ENCODE results near the gene AFF3. TPM values are rescaled to one million over a fixed set of nuclear protein-coding genes. Genes with fewer than 3 reads are reported as not detected.

Gene AFF3
- total RNA-seq, 1 experiment from 2014 or later, result 0.22 TPM

DNA sequence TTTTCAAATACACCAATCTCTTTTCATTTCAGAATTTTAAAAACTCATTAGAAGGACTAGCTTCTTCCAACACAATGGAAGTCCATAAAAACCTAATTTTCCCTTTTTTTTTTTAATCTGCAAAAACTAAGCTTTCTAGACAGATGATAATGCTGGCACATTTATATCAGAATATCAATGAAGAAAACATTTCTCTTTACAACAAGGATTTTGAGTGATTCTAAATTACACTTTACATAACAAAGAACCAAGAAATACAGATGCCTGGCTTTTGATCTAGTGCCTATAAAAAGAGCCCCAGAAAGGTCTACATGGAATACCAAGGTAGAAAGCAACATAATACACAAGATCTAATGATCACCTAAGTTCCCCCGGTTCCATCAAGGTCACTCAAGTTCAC, 108.0 kb downstream of the AFF3 start:
- H3K14ac ChIP-seq (ENCODE audit: insufficient read depth, low read length), result no peak overlapping the region
- no peaks in the 10 kb centered on the region for H3K79me1 ChIP-seq (ENCODE audit: insufficient read depth, low read depth, low read length, poor library complexity, severe bottlenecking)
- H2BK120ac ChIP-seq (ENCODE audit: low read depth, low read length, poor library complexity, severe bottlenecking), result no peak overlapping the region
- Mint-ChIP-seq H3K9me3 (no peaks in the 10 kb centered on the region), H3K4me3 (no peak overlapping the region), H3K27me3 (ENCODE audit: low read depth) (peaks cover 5% of the 10 kb centered on the region), H3K27ac (no peak overlapping the region), H3K36me3 (ENCODE audit: insufficient read depth in 1 of 3, low read depth in 3 of 3) (no peaks in the 10 kb centered on the region), H3K4me1 (peaks cover 2% of the 10 kb centered on the region in 2 experiments; a peak in 1 of 4 replicates)
- H3K9ac ChIP-seq (ENCODE audit: extremely low read depth, insufficient read length, low read length), result no peak overlapping the region
- H2BK12ac ChIP-seq (ENCODE audit: insufficient read length, low read depth, low read length), result no peak overlapping the region
- no CpG with 5 or more reads among the region's 1 CpG for WGBS (ENCODE audit: extremely low coverage, insufficient read length, low lambda C conversion rate)
- TF ChIP-seq, protein P1, sequence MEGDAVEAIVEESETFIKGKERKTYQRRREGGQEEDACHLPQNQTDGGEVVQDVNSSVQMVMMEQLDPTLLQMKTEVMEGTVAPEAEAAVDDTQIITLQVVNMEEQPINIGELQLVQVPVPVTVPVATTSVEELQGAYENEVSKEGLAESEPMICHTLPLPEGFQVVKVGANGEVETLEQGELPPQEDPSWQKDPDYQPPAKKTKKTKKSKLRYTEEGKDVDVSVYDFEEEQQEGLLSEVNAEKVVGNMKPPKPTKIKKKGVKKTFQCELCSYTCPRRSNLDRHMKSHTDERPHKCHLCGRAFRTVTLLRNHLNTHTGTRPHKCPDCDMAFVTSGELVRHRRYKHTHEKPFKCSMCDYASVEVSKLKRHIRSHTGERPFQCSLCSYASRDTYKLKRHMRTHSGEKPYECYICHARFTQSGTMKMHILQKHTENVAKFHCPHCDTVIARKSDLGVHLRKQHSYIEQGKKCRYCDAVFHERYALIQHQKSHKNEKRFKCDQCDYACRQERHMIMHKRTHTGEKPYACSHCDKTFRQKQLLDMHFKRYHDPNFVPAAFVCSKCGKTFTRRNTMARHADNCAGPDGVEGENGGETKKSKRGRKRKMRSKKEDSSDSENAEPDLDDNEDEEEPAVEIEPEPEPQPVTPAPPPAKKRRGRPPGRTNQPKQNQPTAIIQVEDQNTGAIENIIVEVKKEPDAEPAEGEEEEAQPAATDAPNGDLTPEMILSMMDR (conservative IDR thresholded peaks at IDR 0.05), result no peak
- no peak overlapping the region for H3K4me2 ChIP-seq (ENCODE audit: insufficient read depth, insufficient read length, low read length)
- no peaks in the 10 kb centered on the region for H3K27me3 ChIP-seq (ENCODE audit: insufficient read depth, low read length)
- no peak overlapping the region for H3K23ac ChIP-seq (ENCODE audit: insufficient read length, low read depth, low read length)
- no peaks in the 10 kb centered on the region for H3K79me2 ChIP-seq (ENCODE audit: insufficient read depth, low read length)
- no peak overlapping the region for H2BK15ac ChIP-seq (ENCODE audit: low read depth, low read length)
- H2BK20ac ChIP-seq (ENCODE audit: low read depth, low read length, poor library complexity, severe bottlenecking), result no peak overlapping the region
- H3K9me3 ChIP-seq (ENCODE audit: control insufficient read depth, low read depth, low read length), result no peaks in the 10 kb centered on the region
- H2AK5ac ChIP-seq (ENCODE audit: insufficient read length, low read length), result no peak overlapping the region
- no peak overlapping the region for H3K27ac ChIP-seq (ENCODE audit: insufficient read length, low read depth, low read length)
- H3K56ac ChIP-seq (ENCODE audit: insufficient read length, low read depth, low read length), result no peak overlapping the region
- H3K4ac ChIP-seq (ENCODE audit: low read depth, low read length), result no peak overlapping the region
- no peak for DNase-seq
- H4K8ac ChIP-seq (replicated peaks; ENCODE audit: insufficient read length, low read depth, low read length), result no peak overlapping the region
- no peak overlapping the region for H4K91ac ChIP-seq (ENCODE audit: insufficient read length, low read depth, low read length)
- H3K18ac ChIP-seq (ENCODE audit: insufficient read length, low read depth, low read length), result no peak overlapping the region
- no peak overlapping the region for H4K5ac ChIP-seq (ENCODE audit: insufficient read length, low read depth, low read length)
- H3K23me2 ChIP-seq (ENCODE audit: insufficient read length, low read depth, low read length, poor library complexity, severe bottlenecking), result no peaks in the 10 kb centered on the region
- H2BK5ac ChIP-seq (ENCODE audit: insufficient read length, low read length), result no peak overlapping the region
- H2AFZ ChIP-seq (ENCODE audit: low read length), result no peak overlapping the region
- H4K20me1 ChIP-seq (ENCODE audit: control insufficient read depth, insufficient read depth, insufficient read length), result no peaks in the 10 kb centered on the region
- no peaks in the 10 kb centered on the region for H3K4me1 ChIP-seq (ENCODE audit: insufficient read depth, low read length)
- H3T11ph ChIP-seq (ENCODE audit: low read length), result no peak overlapping the region
